Fibroblast of mammary gland (primary cell): ENCODE data around the gene C1GALT1C1.
"Not testable (repeated sequence)": the region's sequence is repeated elsewhere in the genome, so short reads cannot be mapped to it uniquely, and the experiment has no call there.

ENCODE experiments used
- DNase-seq: peaks from one replicate; pipeline ENCODE4 v3.0.0-alpha.2; 2010; ENCODE audit warnings: low read depth
- H3K4me3 ChIP-seq: 2 replicates; pipeline ENCODE4 v1.5.1; 2011; ENCODE audit warnings: low read depth, mild to moderate bottlenecking, low read length, moderate library complexity; ENCODE audit not compliant: control insufficient read depth
- TF ChIP-seq, protein P1 (sequence below): conservative IDR thresholded peaks from 2 replicates; pipeline ENCODE4 v1.5.1; 2011; ENCODE audit warnings: low read depth, low read length, inconsistent platforms; ENCODE audit not compliant: control insufficient read depth, insufficient read depth

C1GALT1C1 gene

DNA sequence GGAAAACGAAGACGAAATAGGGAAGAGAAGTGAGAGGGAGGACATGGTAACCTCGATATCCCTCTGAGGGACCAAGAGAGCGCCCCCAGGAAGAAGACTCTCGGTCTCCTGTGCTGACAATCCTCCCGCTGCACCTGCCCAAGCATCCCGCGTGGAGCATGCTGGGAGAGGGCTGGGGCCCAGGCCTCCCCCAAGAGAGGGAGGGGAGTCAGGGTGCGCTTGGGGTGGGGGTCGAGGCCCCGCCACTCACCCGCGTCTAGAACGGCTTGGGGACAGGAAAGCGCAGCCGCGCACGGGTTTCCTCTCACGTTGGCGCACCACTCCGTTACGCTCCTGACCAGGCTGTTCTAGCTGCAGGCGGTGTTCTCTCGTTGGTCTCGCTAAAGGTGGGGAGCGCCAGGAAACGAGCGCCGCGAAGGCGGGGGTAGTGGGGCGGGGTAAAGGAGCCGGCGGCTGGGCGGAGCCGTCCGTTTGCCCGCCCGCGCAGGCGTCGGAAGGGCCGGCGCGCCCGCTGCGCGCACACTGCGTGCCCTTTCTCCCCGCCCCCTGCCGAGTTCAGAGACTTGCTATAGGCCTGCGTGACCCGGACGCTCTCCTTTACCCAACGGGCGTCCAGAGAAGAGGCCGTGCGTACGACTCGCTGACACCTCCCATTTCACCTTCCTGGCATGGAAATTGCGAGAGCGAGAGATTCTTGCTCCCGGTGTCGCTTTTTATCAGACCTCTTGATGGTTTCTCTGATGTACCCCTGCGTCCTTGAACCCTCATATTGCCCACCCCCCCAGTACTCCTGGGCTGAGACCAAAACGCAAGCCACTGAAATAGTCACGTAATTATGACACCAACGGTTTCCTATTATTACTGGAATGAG is at the start of gene C1GALT1C1:
TSS of gene C1GALT1C1 (minus strand) at position 388 of the 871 bp plus-strand sequence. CDS start 2,888 bp downstream, outside the sequence.
- DNase-seq = peak; percentile 88
- TF ChIP-seq, protein P1, sequence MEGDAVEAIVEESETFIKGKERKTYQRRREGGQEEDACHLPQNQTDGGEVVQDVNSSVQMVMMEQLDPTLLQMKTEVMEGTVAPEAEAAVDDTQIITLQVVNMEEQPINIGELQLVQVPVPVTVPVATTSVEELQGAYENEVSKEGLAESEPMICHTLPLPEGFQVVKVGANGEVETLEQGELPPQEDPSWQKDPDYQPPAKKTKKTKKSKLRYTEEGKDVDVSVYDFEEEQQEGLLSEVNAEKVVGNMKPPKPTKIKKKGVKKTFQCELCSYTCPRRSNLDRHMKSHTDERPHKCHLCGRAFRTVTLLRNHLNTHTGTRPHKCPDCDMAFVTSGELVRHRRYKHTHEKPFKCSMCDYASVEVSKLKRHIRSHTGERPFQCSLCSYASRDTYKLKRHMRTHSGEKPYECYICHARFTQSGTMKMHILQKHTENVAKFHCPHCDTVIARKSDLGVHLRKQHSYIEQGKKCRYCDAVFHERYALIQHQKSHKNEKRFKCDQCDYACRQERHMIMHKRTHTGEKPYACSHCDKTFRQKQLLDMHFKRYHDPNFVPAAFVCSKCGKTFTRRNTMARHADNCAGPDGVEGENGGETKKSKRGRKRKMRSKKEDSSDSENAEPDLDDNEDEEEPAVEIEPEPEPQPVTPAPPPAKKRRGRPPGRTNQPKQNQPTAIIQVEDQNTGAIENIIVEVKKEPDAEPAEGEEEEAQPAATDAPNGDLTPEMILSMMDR = no peak
- H3K4me3 ChIP-seq = peak within 1 kb of the TSS; percentile 55

DNA sequence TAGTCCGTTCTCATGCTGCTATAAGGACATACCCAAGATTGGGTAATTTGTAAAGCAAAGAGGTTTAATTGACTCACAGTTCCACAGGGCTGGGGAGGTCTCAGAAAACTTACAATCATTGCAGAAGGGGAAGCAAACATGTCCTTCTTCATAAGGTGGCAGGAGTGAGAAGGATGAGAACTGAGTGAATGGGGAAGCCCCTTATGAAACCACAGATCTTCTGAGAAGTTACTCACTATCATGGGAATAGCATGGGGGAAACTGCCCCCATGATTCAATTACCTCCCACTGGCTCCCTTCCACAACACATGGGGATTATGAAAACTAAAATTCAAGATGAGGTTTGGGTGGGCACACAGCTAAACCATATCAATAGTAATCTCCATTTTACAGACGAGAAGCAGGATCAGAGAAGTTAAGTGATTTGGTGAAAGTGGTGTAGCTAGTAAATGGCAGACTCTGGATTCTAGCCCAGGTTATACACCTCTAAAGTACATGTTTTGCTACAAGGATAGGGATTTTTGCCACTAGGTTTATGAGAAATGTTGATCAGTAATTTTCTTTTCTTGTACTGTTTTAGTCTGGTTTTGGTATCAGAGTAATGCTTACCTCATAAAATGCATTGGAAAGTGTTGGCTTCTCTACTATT is 47.3 kb upstream of the C1GALT1C1 start:
- DNase-seq = peak; percentile 57
- no peak overlapping the region for H3K4me3 ChIP-seq
- TF ChIP-seq, protein P1 = no peak

DNA sequence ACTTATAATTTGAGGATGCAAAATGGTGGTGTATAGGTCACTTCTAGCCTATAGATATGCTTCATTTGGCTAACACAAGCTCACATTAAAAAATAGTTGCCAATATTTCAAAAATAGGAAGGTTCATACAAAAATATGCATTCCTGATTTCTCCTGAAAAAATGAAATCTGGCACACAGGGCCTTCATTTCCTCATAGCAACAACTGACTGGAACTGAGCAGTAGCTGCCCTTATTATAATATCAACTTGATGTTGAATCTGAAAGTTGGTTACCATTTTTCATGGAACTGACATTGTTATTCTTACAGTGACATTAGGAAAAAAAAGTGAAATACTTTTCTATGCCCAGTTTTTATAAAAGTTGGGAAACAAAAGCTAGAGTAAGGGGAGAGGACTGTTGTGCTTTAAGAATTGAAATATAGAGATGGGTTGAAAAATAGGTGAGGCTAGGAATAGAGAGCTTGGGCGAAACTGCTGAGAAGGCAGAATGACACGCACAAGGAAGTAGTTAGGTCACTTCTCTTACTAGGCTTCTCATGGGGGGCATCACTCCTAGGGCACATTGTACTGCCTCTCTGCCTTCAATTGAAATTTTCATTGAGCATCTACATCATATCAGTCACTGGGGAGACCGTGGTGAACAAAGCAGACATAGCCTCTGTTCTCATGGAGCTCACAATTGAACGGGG is 43.1 kb upstream of the C1GALT1C1 start:
- TF ChIP-seq, protein P1 = no peak
- no peak for DNase-seq
- no peak overlapping the region for H3K4me3 ChIP-seq

DNA sequence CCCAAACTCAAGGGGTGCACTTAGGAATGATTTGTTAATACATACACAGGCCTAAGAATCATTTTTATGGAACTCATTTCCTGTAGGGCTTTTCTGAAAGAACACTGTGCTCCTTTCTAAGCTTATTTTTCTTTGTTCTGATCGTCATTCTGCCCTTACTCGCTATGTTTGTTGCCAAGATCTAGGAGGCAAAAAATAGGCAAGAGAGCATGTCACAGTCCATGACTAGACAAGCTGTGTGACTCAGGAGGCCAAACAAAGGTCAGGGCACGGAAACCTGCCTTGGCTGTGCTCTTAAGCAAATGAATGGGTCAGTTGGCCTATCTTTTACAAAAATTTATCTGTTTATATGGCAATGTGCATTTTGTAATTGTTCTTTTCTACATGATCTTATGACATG is 42.5 kb upstream of the C1GALT1C1 start:
- TF ChIP-seq, protein P1 = no peak
- peak; percentile 96 for DNase-seq
- no peak overlapping the region for H3K4me3 ChIP-seq

DNA sequence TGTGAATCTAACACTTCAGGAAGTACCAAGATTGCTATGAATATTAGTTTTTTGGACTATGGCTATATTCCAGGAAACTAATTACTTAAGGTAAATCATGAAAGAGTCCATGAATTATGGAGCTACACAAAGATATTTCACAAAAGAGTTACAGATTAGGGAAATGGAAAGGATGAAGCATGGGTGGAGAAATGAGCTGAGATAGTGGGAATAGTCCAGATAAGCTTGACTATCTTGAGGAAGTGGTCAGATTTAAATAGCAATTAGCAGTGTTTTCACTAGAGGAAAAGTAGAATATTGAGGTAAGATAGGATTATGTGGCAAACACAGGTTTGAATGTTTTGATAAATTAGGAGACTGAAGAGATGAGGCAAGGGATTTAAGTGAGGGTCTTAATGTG is 42.1 kb upstream of the C1GALT1C1 start:
- TF ChIP-seq, protein P1 = no peak
- H3K4me3 ChIP-seq = no peak overlapping the region
- DNase-seq = no peak

DNA sequence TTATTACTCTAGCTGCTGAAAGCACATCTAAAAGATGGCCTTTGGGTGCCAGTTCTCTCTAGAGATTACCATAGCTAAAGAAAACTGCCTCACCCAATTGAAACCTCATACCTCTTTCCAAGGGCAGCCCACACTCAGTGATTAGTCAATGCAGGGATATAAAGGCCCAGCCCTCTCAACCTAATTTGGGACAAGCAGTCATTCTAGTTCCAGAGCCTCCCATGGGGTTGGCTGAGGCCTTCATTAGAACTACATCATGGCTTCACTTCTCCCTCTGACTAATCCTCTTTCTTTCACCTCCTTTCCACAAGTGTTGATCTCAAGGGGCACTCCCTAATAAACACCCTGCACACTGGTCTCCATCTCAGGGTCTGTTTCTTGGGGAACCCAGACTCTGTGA is 38.5 kb upstream of the C1GALT1C1 start:
- no peak overlapping the region for H3K4me3 ChIP-seq
- DNase-seq = peak; percentile 34
- TF ChIP-seq, protein P1 = no peak

DNA sequence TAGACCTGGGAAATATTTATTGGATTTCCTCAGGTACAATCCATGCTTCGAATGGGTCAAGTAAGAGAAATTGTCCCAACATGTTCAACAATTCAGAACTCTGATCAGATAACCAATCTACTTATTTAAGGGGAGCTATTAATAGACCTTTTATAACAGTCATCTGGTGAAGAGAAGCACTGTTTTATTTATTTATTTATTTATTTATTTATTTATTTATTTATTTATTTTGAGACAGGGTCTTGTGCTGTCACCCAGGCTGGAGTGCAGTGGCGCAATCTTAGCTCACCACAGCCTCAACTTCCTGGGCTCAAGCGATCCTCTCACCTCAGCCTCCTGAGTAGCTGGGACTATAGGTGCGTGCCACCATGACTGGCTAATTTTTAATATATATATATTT is 34.7 kb upstream of the C1GALT1C1 start:
- DNase-seq, H3K4me3 ChIP-seq: not testable (repeated sequence)
